Measurements from ENCODE around the gene CPSF4. TPM values are rescaled to one million over a fixed set of nuclear protein-coding genes. Genes with fewer than 3 reads are reported as not detected.
"Not testable (repeated sequence)": the region's sequence is repeated elsewhere in the genome, so short reads cannot be mapped to it uniquely, and the experiment has no call there.

CPSF4 gene
- total RNA-seq, 2 donors from 2014 or later, result 18.6 to 26.0 TPM

DNA sequence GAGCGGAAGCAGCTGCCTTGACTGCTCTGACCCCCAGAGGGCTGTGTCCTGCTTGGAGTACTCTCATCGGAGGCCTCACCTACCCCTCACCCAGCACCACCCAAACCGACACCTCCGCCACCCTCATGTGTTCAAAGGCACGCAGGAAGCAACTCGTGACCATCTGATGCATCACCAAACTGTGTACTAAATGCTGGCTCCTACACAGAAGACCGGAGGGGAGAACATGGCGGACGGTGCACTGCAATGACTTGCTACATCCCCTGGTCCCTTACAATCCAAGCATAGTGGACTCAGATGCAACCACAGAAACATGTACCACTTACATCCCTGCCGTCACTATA lies 33.8 kb upstream of the CPSF4 start:
- DNase-seq (no peak), ATAC-seq (no peak)
- intact Hi-C loops (cut with DNase I, micrococcal nuclease), result no loop called here

DNA sequence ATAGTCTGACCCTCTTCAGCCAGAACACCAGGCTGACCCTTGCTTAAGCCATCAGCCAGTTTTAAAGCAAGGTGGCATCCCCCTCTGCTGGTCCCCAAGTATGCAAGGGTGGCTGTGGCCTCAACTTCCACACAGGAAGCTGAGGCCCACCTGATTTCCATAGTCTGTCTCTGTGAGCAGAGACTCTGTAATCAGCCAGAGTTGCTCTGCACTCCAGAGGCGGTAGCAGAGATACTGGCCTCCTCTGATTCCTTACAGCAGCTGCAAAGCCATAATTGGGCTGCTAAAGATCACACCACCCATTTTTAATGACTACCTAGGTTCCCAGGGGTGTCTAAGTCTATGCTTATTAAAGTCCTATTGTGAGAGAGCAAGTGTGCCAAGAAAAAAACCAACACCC lies 32.2 kb upstream of the CPSF4 start:
- intact Hi-C loops (cut with DNase I, micrococcal nuclease), result no loop called here
- no peak for DNase-seq
- no peak for ATAC-seq

GRCh38 chr7:99407872-99408378 lies 30.8 kb upstream of the CPSF4 start:
- peak; percentile 53 for ATAC-seq
- DNase-seq, result peak; percentile 62 to 63
- intact Hi-C loops (cut with DNase I, micrococcal nuclease), result no loop called here

GRCh38 chr7:99408379-99409191 lies 30.2 kb upstream of the CPSF4 start, which contains the start of the genes BUD31 and PDAP1:
Gene BUD31, plus strand, starts transcription at chr7:99408969. Its CDS starts 2,124 bp downstream, at chr7:99411093.
Gene PDAP1, minus strand, starts transcription at chr7:99408597. Its CDS starts 49 bp downstream, at chr7:99408548.
- intact Hi-C loops (cut with DNase I, micrococcal nuclease), result no loop called here

DNA sequence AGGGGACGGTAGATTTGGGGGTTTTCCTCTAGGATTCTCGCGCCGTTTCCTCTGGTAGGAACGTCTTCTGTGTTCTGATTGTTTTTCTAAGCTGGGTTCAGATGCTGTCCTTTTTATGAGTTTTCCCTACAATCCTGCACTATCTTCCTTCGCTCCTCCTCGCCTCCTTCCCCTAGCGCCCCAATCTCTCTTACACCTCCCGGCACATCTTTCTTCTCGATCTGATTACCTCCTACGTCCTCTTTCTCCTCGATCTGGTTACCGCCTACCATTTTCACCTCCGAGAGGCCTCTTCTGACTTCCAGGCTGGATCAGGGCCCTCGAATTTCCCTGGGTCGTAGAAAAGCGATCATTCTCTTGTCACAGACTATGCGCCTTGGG lies 29.6 kb upstream of the CPSF4 start:
- ATAC-seq, result peak; percentile 2
- intact Hi-C loops (cut with DNase I, micrococcal nuclease), result no loop called here
- DNase-seq, result no peak

More at GRCh38 chr7:99408379-99409191, 30.2 kb upstream of the CPSF4 start, which contains the start of the genes BUD31 and PDAP1:
- DNase-seq (peak; percentile 92 to 93), ATAC-seq (peak; percentile 92)

- no peak for ATAC-seq
- intact Hi-C loops (cut with DNase I, micrococcal nuclease), result loop anchor here in 1 of 2 donors (10.0 kb wide), 1 partner anchor 45 kb away; no protein-coding TSS in a partner anchor
- DNase-seq, result no peak
These were observed 28.9 kb upstream of the CPSF4 start for GRCh38 chr7:99409806-99410205.

GRCh38 chr7:99410635-99411034 lies 28.1 kb upstream of the CPSF4 start:
- DNase-seq (no peak), ATAC-seq (no peak)
- intact Hi-C loops (cut with DNase I, micrococcal nuclease), result loop anchor here in 1 of 2 donors (10.0 kb wide), 1 partner anchor 46 kb away; no protein-coding TSS in a partner anchor

DNA sequence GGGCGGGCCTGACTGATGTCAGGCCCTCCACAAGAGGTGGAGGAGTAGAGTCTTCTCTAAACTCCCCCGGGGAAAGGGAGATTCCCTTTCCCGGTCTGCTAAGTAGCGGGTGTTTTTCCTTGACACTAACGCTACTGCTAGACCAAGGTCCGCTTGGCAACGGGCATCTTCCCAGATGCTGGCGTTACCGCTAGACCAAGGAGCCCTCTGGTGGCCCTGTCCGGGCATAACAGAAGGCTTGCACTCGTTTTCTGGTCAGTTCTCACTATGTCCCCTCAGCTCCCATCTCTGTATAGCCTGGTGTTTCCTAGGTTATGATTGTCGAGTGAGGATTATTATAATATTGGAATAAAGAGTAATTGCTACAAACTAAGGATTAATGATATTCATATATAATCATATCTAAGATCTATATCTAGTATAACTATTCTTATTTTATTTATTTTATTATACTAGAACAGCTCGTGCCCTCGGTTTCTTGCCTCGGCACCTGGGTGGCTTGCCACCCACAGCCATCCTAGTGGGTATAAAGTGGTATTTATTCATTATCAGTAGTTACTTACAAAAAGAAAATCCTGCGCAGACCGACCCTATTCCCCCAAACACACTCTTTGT lies 23.1 kb upstream of the CPSF4 start:
- intact Hi-C loops (cut with DNase I, micrococcal nuclease), result loop anchor here in 1 of 2 donors (10.0 kb wide), 1 partner anchor 51 kb away; no protein-coding TSS in a partner anchor
- ATAC-seq, result not testable (repeated sequence)
- peak; percentile 68 to 80 for DNase-seq

GRCh38 chr7:99418260-99418659 lies 20.5 kb upstream of the CPSF4 start:
- no peak for ATAC-seq
- no peak for DNase-seq
- intact Hi-C loops (cut with DNase I, micrococcal nuclease), result loop anchor here in 1 of 2 donors (10.0 kb wide), 1 partner anchor 53 kb away; no protein-coding TSS in a partner anchor

GRCh38 chr7:99419323-99420021 lies 19.3 kb upstream of the CPSF4 start:
- ATAC-seq (no peak), DNase-seq (no peak)
- intact Hi-C loops (cut with DNase I, micrococcal nuclease), result loop anchor here in 1 of 2 donors (10.0 kb wide), 1 partner anchor 55 kb away; no protein-coding TSS in a partner anchor

DNA sequence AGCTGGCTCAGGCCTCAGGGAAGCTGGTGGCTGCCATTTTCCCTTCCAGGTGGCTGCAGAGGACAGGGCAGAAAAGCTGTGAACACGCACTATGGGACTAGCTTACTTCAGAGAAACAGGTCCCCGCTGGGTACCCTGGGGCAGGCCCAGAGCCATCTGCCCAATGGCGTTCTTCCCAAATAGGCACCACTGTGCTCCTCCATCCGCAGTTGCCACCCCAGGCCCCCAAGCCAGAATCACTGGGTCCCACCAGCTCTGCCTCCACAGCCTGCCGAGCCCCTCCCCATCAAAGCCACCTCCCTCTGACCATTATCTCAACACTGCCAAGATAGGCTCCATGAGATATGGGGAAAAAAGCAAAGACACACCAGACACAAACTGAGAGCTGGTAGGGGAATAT lies 18.5 kb upstream of the CPSF4 start:
- no peak for DNase-seq
- ATAC-seq, result no peak
- intact Hi-C loops (cut with DNase I, micrococcal nuclease), result no loop called here

- intact Hi-C loops (cut with DNase I, micrococcal nuclease), result no loop called here
- DNase-seq, result no peak
- ATAC-seq, result no peak
These were observed 17.8 kb upstream of the CPSF4 start for GRCh38 chr7:99420986-99421385.

DNA sequence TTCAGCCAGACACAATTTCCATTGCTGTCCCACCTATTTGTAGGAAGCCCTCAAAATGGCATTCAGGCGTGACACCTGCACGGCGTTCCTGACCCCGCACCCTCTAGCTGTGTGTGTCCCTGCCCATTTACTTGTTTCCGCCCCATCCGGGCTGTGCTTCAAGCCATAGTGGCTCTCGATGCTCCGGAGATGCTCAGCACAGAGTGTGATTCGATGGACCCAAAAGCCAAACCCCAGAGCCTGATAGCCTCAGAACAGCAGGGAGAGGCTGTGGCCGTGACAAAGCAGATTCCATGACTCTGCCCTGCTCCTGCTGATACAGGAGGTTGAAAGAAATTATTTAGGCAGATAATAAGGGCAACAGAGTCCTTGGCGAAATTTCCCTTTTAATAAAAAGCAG lies 16.6 kb upstream of the CPSF4 start:
- ATAC-seq (no peak), DNase-seq (no peak)
- intact Hi-C loops (cut with DNase I, micrococcal nuclease), result no loop called here

DNA sequence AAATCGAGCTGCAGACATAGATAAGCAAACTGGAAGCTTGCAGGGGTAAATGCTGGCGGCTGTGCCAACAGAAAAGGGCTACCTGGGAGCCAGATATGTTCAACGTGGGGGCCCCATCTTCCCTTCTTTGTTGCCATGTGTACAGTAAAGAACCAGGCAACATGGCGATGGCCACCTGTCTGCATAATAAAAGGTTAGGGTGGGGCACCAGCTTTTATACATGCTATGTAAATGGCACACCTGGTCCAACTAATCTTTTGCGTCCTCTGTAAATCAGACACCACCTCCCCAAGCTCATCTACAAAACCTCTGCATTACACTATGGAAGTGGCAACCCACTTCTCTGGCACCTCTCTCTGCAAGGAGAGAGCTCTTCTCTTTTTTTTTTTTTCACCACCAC lies 16.1 kb upstream of the CPSF4 start:
- ATAC-seq (peak; percentile 87), DNase-seq (peak in 1 of 2 donors; percentile 23)
- intact Hi-C loops (cut with DNase I, micrococcal nuclease), result no loop called here

DNA sequence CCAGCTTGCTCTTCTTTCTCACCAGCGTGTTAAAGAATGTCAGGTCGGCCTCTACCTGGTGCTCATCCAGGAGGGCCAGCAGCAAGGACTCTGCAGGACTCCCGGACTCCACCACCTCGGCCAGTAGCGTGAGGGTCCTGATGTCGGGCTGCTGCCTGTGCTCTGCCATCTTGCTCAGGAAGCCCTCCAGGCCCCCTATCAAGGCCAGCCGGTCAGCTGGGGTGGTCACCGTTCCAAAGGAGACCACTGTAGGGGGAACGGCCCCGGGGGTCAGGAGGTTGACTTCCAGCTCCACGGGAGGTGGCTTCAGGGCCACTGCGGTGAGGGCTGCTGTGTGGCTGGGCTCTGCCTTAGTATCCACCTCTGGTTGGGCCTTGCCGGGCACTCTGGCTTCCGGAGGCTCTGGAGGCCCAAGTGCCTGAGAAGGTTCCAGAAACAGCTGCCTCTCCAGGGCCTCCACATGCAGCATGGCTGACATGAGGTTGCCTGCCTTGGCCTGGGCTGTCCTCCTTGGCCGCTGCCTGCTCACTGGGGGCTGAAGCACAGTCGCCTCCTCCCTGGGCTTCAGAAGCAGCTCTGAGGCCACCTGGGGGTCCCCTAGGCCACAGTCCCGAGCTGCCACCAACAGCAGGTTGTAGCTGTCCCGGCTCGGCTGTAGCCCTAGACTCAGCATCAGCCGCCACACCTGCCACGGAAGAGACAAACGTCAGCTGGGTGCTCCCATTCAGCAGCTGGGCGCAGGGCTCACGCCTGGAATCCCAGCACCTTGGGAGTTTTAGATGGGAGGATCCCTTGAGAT lies 13.6 kb upstream of the CPSF4 start:
- DNase-seq, result no peak
- ATAC-seq, result no peak
- intact Hi-C loops (cut with DNase I, micrococcal nuclease), result no loop called here

GRCh38 chr7:99428972-99429566 lies 9.7 kb upstream of the CPSF4 start:
- intact Hi-C loops (cut with DNase I, micrococcal nuclease), result no loop called here
- no peak for DNase-seq
- no peak for ATAC-seq

- intact Hi-C loops (cut with DNase I, micrococcal nuclease), result no loop called here
- ATAC-seq (no peak), DNase-seq (no peak)
These were observed 9.0 kb upstream of the CPSF4 start for GRCh38 chr7:99429756-99430155.
